ENCODE measurements around the gene FHIT. TPM values are rescaled to one million over a fixed set of nuclear protein-coding genes. Genes with fewer than 3 reads are reported as not detected.

Gene FHIT
- 20.5 and 29.9 TPM in 2 replicates for total RNA-seq

- Mint-ChIP-seq H3K4me1 (ENCODE audit: low read depth) (peaks cover 32% of the 10 kb centered on the region), H3K36me3 (ENCODE audit: low read depth) (no peaks in the 10 kb centered on the region), H3K9me3 (no peaks in the 10 kb centered on the region), H3K27ac (peak within 1 kb of the TSS; percentile 96), H3K4me3 (ENCODE audit: low read depth) (peak within 1 kb of the TSS; percentile 91), H3K27me3 (ENCODE audit: low read depth) (peaks cover 11% of the 10 kb centered on the region)
- DNase-seq (ENCODE audit: low spot score): peak; percentile 89
- intact Hi-C loops (cut with micrococcal nuclease): loop anchor here (2.0 to 5.0 kb wide), 4 partner anchors 139 to 1169 kb away; partner anchors contain the start of gene PTPRG
Measured at GRCh38 chr3:61251174-61251972, at the start of gene FHIT. Gene FHIT (minus strand): TSS chr3:61251452.

- DNase-seq (ENCODE audit: low spot score): no peak
- H3K9me3 Mint-ChIP-seq: no peaks in the 10 kb centered on the region
- no peak overlapping the region for H3K4me3 Mint-ChIP-seq (ENCODE audit: low read depth)
- H3K36me3 Mint-ChIP-seq (ENCODE audit: low read depth): no peaks in the 10 kb centered on the region
- H3K27ac Mint-ChIP-seq: no peak overlapping the region
- no peaks in the 10 kb centered on the region for H3K4me1 Mint-ChIP-seq (ENCODE audit: low read depth)
- H3K27me3 Mint-ChIP-seq (ENCODE audit: low read depth): peaks cover 2% of the 10 kb centered on the region
- intact Hi-C loops (cut with micrococcal nuclease): no loop called here
Measured at GRCh38 chr3:61300786-61301185, 49.5 kb upstream of the FHIT start.

GRCh38 chr3:61300006-61300380, 48.7 kb upstream of the FHIT start:
- H3K36me3 Mint-ChIP-seq (ENCODE audit: low read depth): no peaks in the 10 kb centered on the region
- no peak for DNase-seq (ENCODE audit: low spot score)
- intact Hi-C loops (cut with micrococcal nuclease): no loop called here
- no peaks in the 10 kb centered on the region for H3K9me3 Mint-ChIP-seq
- no peak overlapping the region for H3K4me3 Mint-ChIP-seq (ENCODE audit: low read depth)
- no peak overlapping the region for H3K27ac Mint-ChIP-seq
- H3K27me3 Mint-ChIP-seq (ENCODE audit: low read depth): peaks cover 2% of the 10 kb centered on the region
- H3K4me1 Mint-ChIP-seq (ENCODE audit: low read depth): no peaks in the 10 kb centered on the region

- no peak for DNase-seq (ENCODE audit: low spot score)
- no peak overlapping the region for H3K4me3 Mint-ChIP-seq (ENCODE audit: low read depth)
- H3K27me3 Mint-ChIP-seq (ENCODE audit: low read depth): peaks cover 2% of the 10 kb centered on the region
- intact Hi-C loops (cut with micrococcal nuclease): no loop called here
- H3K36me3 Mint-ChIP-seq (ENCODE audit: low read depth): no peaks in the 10 kb centered on the region
- no peak overlapping the region for H3K27ac Mint-ChIP-seq
- no peaks in the 10 kb centered on the region for H3K4me1 Mint-ChIP-seq (ENCODE audit: low read depth)
- no peaks in the 10 kb centered on the region for H3K9me3 Mint-ChIP-seq
Measured at GRCh38 chr3:61299343-61300005, 48.2 kb upstream of the FHIT start.

GRCh38 chr3:61297821-61298220, 46.6 kb upstream of the FHIT start:
- DNase-seq (ENCODE audit: low spot score): no peak
- Mint-ChIP-seq H3K27ac (no peak overlapping the region), H3K9me3 (no peaks in the 10 kb centered on the region), H3K27me3 (ENCODE audit: low read depth) (peaks cover 5% of the 10 kb centered on the region), H3K4me3 (ENCODE audit: low read depth) (no peak overlapping the region), H3K4me1 (ENCODE audit: low read depth) (no peaks in the 10 kb centered on the region), H3K36me3 (ENCODE audit: low read depth) (no peaks in the 10 kb centered on the region)
- intact Hi-C loops (cut with micrococcal nuclease): no loop called here

GRCh38 chr3:61288446-61288845, 37.2 kb upstream of the FHIT start:
- no peaks in the 10 kb centered on the region for H3K4me1 Mint-ChIP-seq (ENCODE audit: low read depth)
- H3K36me3 Mint-ChIP-seq (ENCODE audit: low read depth): no peaks in the 10 kb centered on the region
- no peak overlapping the region for H3K4me3 Mint-ChIP-seq (ENCODE audit: low read depth)
- no peaks in the 10 kb centered on the region for H3K9me3 Mint-ChIP-seq
- H3K27ac Mint-ChIP-seq: no peak overlapping the region
- no peak for DNase-seq (ENCODE audit: low spot score)
- H3K27me3 Mint-ChIP-seq (ENCODE audit: low read depth): peaks cover 8% of the 10 kb centered on the region
- intact Hi-C loops (cut with micrococcal nuclease): no loop called here

GRCh38 chr3:61283876-61284275, 32.6 kb upstream of the FHIT start:
- H3K27ac Mint-ChIP-seq: no peak overlapping the region
- H3K27me3 Mint-ChIP-seq (ENCODE audit: low read depth): peaks cover 9% of the 10 kb centered on the region
- H3K4me3 Mint-ChIP-seq (ENCODE audit: low read depth): no peak overlapping the region
- no peaks in the 10 kb centered on the region for H3K9me3 Mint-ChIP-seq
- intact Hi-C loops (cut with micrococcal nuclease): no loop called here
- no peak for DNase-seq (ENCODE audit: low spot score)
- H3K36me3 Mint-ChIP-seq (ENCODE audit: low read depth): no peaks in the 10 kb centered on the region
- H3K4me1 Mint-ChIP-seq (ENCODE audit: low read depth): no peaks in the 10 kb centered on the region

GRCh38 chr3:61278713-61279112, 27.5 kb upstream of the FHIT start:
- peaks cover 4% of the 10 kb centered on the region for H3K27me3 Mint-ChIP-seq (ENCODE audit: low read depth)
- no peak for DNase-seq (ENCODE audit: low spot score)
- no peak overlapping the region for H3K27ac Mint-ChIP-seq
- intact Hi-C loops (cut with micrococcal nuclease): no loop called here
- no peaks in the 10 kb centered on the region for H3K9me3 Mint-ChIP-seq
- no peaks in the 10 kb centered on the region for H3K36me3 Mint-ChIP-seq (ENCODE audit: low read depth)
- H3K4me3 Mint-ChIP-seq (ENCODE audit: low read depth): no peak overlapping the region
- H3K4me1 Mint-ChIP-seq (ENCODE audit: low read depth): no peaks in the 10 kb centered on the region

GRCh38 chr3:61277411-61277810, 26.2 kb upstream of the FHIT start:
- peaks cover 3% of the 10 kb centered on the region for H3K27me3 Mint-ChIP-seq (ENCODE audit: low read depth)
- H3K4me1 Mint-ChIP-seq (ENCODE audit: low read depth): no peaks in the 10 kb centered on the region
- intact Hi-C loops (cut with micrococcal nuclease): no loop called here
- H3K36me3 Mint-ChIP-seq (ENCODE audit: low read depth): no peaks in the 10 kb centered on the region
- no peak overlapping the region for H3K27ac Mint-ChIP-seq
- H3K9me3 Mint-ChIP-seq: no peaks in the 10 kb centered on the region
- H3K4me3 Mint-ChIP-seq (ENCODE audit: low read depth): no peak overlapping the region
- DNase-seq (ENCODE audit: low spot score): no peak

GRCh38 chr3:61269435-61269834, 18.2 kb upstream of the FHIT start:
- peaks cover 15% of the 10 kb centered on the region for H3K27me3 Mint-ChIP-seq (ENCODE audit: low read depth)
- H3K36me3 Mint-ChIP-seq (ENCODE audit: low read depth): no peaks in the 10 kb centered on the region
- intact Hi-C loops (cut with micrococcal nuclease): no loop called here
- no peaks in the 10 kb centered on the region for H3K9me3 Mint-ChIP-seq
- H3K4me1 Mint-ChIP-seq (ENCODE audit: low read depth): no peaks in the 10 kb centered on the region
- no peak for DNase-seq (ENCODE audit: low spot score)
- H3K4me3 Mint-ChIP-seq (ENCODE audit: low read depth): no peak overlapping the region
- H3K27ac Mint-ChIP-seq: no peak overlapping the region

GRCh38 chr3:61268644-61269043, 17.4 kb upstream of the FHIT start:
- no peak for DNase-seq (ENCODE audit: low spot score)
- intact Hi-C loops (cut with micrococcal nuclease): no loop called here
- no peaks in the 10 kb centered on the region for H3K9me3 Mint-ChIP-seq
- peaks cover 15% of the 10 kb centered on the region for H3K27me3 Mint-ChIP-seq (ENCODE audit: low read depth)
- no peaks in the 10 kb centered on the region for H3K36me3 Mint-ChIP-seq (ENCODE audit: low read depth)
- no peak overlapping the region for H3K4me3 Mint-ChIP-seq (ENCODE audit: low read depth)
- no peaks in the 10 kb centered on the region for H3K4me1 Mint-ChIP-seq (ENCODE audit: low read depth)
- H3K27ac Mint-ChIP-seq: no peak overlapping the region

GRCh38 chr3:61264281-61264680, 13.0 kb upstream of the FHIT start:
- H3K4me1 Mint-ChIP-seq (ENCODE audit: low read depth): no peaks in the 10 kb centered on the region
- no peaks in the 10 kb centered on the region for H3K36me3 Mint-ChIP-seq (ENCODE audit: low read depth)
- no peak overlapping the region for H3K4me3 Mint-ChIP-seq (ENCODE audit: low read depth)
- H3K27me3 Mint-ChIP-seq (ENCODE audit: low read depth): peaks cover 20% of the 10 kb centered on the region
- no peak for DNase-seq (ENCODE audit: low spot score)
- peaks cover 7% of the 10 kb centered on the region for H3K9me3 Mint-ChIP-seq
- H3K27ac Mint-ChIP-seq: no peak overlapping the region
- intact Hi-C loops (cut with micrococcal nuclease): no loop called here

GRCh38 chr3:61257148-61257547, 5.9 kb upstream of the FHIT start:
- H3K4me1 Mint-ChIP-seq (ENCODE audit: low read depth): peaks cover 15% of the 10 kb centered on the region
- no peak for DNase-seq (ENCODE audit: low spot score)
- H3K9me3 Mint-ChIP-seq: peaks cover 7% of the 10 kb centered on the region
- H3K27ac Mint-ChIP-seq: no peak overlapping the region
- peaks cover 24% of the 10 kb centered on the region for H3K27me3 Mint-ChIP-seq (ENCODE audit: low read depth)
- no peaks in the 10 kb centered on the region for H3K36me3 Mint-ChIP-seq (ENCODE audit: low read depth)
- no peak overlapping the region for H3K4me3 Mint-ChIP-seq (ENCODE audit: low read depth)
- intact Hi-C loops (cut with micrococcal nuclease): no loop called here
